GM18873 (cell line): ENCODE results near the gene ABHD16A.
"Not testable (repeated sequence)": the region's sequence is repeated elsewhere in the genome, so short reads cannot be mapped to it uniquely, and the experiment has no call there.

Experiments used
- ATAC-seq: cut with Tn5 transposase; IDR thresholded peaks from one replicate; pipeline ENCODE4 v1.9.1; 2021; ENCODE audit warnings: mild to moderate bottlenecking, moderate library complexity, moderate number of reproducible peaks; ENCODE audit not compliant: unreplicated experiment, low FRiP score

ABHD16A gene

GRCh38 chr6:31717499-31718222 is 14.5 kb upstream of the ABHD16A start:
- ATAC-seq, result no peak

DNA sequence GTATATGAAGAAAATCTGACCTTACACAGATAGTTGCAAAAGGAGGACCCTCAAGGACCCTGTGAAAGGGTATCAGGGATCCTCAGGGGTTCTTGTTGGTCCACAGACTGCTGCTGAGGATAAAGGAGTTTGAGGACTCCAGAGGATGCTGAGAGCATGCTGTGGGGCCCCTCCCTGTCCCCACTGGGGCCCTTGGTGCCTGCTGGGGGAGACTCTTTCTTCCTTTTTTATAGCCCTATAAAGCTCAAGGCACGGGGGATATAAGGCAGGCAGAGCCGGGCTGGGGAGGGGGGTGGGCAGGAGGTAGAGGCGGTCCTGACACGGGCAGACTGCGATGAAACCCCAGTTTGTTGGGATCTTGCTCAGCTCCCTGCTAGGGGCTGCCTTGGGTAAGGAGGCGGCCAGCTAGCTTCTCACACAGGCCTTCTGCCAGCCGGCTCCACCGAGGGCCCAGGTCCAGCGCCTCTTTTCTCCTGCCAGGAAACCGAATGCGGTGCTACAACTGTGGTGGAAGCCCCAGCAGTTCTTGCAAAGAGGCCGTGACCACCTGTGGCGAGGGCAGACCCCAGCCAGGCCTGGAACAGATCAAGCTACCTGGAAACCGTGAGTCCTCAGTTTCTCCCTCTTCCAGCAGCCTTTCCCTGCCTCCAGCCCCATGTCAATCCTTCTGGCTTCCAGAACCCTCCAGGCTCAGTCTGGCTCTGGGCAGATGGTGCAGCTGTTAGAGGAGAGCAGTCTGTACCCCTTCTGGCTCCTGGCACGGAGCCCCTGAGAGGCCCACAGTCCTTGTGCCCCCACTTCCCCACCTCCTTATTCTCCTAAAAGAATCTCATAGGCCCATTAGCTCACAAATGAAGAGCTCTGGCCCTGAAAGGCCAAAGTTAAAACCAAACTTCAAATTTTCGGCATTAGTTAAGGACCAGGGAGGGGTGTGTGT is 12.2 kb upstream of the ABHD16A start, which contains the start of gene LY6G6D:
Gene LY6G6D, plus strand, starts transcription at position 327 of the 937 bp plus-strand sequence. Its CDS starts 8 bp downstream, at position 335.
- ATAC-seq, result no peak

DNA sequence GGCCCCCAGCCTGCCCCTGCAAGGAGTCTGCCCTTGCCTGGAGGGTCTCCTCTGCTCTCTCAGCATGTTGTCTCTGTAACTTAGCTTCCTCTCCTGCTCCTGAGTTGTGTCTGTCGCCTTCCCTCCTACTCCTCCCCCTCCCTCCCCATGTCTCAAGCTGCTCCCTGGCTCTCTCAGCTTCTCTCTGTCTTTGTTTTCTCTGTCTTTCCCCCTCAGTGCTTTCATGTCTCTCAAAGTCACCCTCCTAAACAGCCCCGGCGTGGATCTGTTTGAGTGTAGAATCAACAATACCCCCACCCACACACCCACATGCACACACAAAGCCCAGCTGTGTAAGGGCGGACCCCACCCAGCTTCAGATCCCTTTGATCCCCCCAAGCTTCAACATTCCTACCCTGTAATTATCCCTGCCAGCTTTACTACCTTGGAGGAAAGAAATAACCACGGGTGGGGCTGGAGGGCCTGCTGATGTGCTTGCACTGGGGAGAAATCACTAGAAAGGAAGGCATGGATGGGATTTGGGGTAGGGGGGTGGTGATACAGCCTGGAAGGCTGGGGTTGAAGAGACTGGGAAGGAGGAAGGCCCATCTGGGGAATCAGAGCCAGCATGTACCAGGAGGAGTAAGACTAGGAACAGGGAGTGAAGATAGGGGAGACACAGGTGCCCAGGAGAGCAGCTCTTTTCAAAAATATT is 11.0 kb upstream of the ABHD16A start:
- no peak for ATAC-seq

- no peak for ATAC-seq
Measured at GRCh38 chr6:31713465-31713864, 10.3 kb upstream of the ABHD16A start.

- no peak for ATAC-seq
Measured at GRCh38 chr6:31712296-31712695, 9.2 kb upstream of the ABHD16A start.

- ATAC-seq, result no peak
Measured at GRCh38 chr6:31711233-31711632, 8.1 kb upstream of the ABHD16A start.

DNA sequence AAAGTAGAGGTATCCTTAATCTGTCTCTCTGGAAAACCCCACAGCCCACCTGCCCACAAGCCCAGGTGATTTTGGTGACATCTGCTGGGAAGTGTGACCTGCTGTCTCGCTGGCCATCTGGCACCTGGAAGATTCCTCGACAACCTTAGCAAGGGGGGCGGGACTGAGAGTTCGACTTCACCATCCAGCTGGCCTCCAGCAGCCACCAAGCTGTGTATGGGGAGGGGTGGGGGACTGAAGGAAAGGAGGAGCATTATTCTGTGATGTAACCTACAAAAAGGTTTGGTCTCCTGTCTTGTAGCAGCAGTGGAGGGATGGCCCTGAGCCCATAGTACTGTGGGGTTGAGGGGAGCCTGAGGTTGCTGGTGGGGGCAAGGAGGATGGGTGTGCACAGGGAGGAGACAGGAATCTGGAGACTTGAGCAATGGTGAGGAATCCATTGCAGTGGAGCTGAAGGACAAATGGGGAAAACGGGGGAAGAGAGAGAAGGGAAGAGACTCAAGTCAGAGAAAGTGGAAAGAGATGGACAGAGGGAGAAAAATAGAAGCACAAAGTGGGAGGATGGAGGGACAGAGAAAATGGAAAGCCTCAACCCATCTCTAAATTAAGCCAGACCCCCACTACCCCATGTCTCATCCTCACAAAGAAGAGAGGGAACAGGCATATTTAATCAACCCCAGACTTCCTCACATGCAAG is 7.5 kb upstream of the ABHD16A start:
- ATAC-seq, result no peak

GRCh38 chr6:31709157-31709556 is 6.0 kb upstream of the ABHD16A start:
- not testable (repeated sequence) for ATAC-seq

DNA sequence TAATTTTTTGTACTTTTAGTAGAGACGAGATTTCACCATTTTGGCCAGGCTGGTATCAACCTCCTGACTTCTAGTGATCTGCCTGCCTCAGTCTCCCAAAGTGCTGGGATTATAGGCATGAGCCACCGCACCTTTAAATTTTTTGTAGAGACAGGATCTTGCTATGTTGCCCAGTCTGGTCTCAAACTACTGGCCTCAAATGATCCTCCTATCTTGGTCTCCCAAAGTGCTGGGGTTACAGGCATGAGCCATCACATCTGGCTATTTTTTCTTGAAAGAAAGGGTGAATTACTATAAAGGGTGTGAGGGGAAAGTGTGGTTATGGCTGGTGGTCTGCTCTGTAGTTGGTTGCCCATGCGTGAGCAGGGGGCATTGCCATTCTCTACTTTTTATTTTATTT is 5.1 kb upstream of the ABHD16A start:
- no peak for ATAC-seq

DNA sequence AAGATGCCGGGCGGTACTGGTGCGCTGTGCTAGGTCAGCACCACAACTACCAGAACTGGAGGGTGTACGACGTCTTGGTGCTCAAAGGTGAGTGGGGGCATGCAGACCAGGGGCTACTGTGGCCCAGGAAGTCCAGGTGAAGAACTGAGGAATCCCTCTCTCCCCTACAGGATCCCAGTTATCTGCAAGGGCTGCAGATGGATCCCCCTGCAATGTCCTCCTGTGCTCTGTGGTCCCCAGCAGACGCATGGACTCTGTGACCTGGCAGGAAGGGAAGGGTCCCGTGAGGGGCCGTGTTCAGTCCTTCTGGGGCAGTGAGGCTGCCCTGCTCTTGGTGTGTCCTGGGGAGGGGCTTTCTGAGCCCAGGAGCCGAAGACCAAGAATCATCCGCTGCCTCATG is 4.6 kb upstream of the ABHD16A start:
- no peak for ATAC-seq

- no peak for ATAC-seq
Measured at GRCh38 chr6:31706599-31706998, 3.5 kb upstream of the ABHD16A start, which contains the start of gene LY6G6F. Gene LY6G6F (plus strand): TSS chr6:31706866. CDS start chr6:31706907, 41 bp downstream.

DNA sequence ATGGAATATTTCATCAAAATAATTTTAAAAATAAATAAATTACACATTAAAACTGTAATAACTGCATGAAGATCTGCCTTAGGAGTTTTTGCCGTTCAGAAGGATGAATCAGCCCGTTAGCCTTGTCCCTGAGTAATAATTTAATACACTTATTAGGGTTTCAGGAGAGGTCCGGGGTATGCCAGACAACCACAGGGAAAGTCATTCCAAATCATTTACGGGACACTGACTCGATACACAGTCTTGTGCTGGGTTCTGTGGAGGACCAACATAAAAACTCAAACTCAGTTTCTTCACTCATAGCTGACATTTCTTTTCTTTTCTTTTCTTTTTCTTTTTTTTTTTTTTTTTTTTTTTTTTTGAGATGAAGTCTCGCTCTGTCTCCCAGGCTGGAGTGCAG is 2.8 kb upstream of the ABHD16A start:
- ATAC-seq, result no peak

- ATAC-seq, result no peak
Measured at GRCh38 chr6:31702405-31702818, 712 bp downstream of the ABHD16A start.

DNA sequence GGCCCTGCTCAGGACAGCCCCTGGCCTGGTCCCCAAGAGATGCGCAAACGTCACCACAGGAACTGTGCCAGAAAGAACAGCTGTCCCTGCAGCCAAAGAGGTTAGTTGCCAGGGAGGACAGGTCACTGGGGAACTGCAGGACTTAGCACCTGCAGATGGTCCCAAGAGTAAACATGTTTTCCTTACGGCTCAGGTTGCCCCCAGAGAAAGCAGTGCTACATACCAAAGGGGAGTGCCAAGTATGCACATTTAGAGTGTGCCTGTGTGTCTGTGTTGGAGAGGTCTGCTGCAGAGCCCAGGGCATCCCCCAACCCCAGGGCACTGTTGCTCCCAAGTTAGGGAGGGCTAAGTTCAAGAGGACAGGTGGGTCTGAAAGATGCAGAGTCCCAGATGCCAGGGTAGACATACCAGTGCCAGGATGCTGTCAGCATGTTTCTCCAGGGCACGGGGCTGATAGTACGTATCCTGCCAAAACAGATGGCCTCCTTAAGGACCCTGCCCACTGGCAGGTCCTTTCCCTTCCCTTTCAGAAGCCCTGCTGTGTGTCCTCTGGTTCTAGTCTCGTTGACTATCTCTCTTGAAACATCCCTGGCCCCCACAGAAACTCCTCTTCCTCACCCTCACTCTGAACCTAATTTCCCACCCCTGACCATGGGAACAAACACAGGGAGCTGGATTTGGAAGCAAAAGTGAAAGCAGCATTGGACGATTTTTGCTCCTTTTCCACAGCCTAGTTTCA is 1.3 kb downstream of the ABHD16A start:
- no peak for ATAC-seq

- no peak for ATAC-seq
Measured at GRCh38 chr6:31700740-31701401, 2.3 kb downstream of the ABHD16A start.

GRCh38 chr6:31697555-31697954 is 5.6 kb downstream of the ABHD16A start:
- ATAC-seq, result no peak

DNA sequence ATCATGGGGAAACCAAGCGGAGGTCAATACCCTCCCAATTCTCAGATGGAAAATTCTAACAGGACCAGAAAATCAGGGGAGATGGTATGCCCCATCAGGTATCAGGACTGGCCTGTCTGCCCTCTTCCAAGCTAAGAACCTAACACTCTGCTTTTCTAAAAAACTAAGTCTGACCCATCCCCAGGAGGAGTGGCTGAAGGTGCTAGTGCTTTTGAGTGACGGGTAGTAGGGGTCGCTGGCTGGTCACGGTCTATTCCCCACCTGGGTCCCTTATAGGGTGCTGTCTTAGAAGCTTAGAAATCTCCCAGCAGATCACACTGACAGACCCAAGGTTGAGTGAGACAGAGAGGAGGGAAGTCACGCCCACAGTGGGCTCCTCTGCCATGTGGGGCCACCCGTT is 9.6 kb downstream of the ABHD16A start:
- no peak for ATAC-seq

DNA sequence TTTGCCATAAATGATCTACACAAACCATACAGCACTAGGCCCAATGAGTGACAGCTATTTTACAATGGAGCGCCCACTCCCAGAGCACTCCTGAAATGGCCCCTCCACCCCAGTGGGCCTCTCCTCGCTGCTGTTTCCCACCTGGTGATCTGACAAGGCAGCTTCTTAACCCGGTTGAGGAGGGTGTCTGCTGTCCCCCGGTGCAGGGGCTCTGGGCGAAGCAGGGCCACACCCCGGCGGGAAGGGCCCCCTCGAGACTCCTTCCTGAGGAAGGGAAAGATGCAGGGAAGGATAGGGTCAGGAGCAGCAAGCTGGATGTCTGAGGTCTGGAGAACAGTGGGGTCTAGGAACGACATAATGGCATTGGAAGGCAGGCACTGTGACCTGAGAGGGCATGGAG is 10.2 kb downstream of the ABHD16A start:
- ATAC-seq, result no peak

DNA sequence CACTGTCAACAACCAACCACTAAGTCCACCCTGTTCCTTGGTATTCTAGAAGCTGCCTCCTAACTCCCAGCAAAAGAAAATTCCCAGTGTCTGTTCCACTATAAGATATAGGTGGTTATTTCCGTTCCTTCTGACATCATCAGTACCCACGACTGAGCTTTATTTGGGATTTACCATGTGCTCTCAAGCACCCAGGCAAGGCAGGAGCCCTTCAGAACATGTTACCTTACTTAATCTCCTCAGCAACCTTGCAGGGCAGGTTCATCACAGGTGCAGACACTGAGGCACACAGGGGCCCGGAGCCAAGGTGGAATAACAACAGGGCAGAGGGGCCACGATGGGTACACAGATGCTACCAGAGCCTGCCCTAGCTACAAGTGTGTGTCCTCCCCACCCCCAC is 10.8 kb downstream of the ABHD16A start:
- no peak for ATAC-seq
